K562 (cell line): ENCODE results near the gene ASIP. TPM values are rescaled to one million over a fixed set of nuclear protein-coding genes. Genes with fewer than 3 reads are reported as not detected.

ENCODE experiments used
- ATF7 ChIP-seq: fragments of 450-650 bp; IDR thresholded peaks from 2 replicates; pipeline ENCODE4 v1.7.1; 2014; ENCODE audit warnings: mild to moderate bottlenecking, moderate library complexity
- CBX2 ChIP-seq: fragments of 200-600 bp; sonication (generic); IDR thresholded peaks from one replicate; pipeline ENCODE4 v1.6.1; 2012; ENCODE audit warnings: mild to moderate bottlenecking, low read length, inconsistent platforms; ENCODE audit not compliant: insufficient read depth, poor library complexity, severe bottlenecking
- CEBPB ChIP-seq: fragments of 450-650 bp; IDR thresholded peaks from 2 replicates; pipeline ENCODE4 v1.6.1; 2016; ENCODE audit warnings: missing genetic modification characterization, missing compliant biosample characterization
- CHAMP1 ChIP-seq: fragments of 450-650 bp; IDR thresholded peaks from 2 replicates; pipeline ENCODE4 v1.6.1; 2016; ENCODE audit warnings: mild to moderate bottlenecking
- ELK3 ChIP-seq: fragments of 450-650 bp; formaldehyde crosslinking; IDR thresholded peaks from 2 replicates; pipeline ENCODE4 v1.4.0; 2020; ENCODE audit warnings: mild to moderate bottlenecking
- EP400 ChIP-seq: fragments of 450-650 bp; IDR thresholded peaks from 2 replicates; pipeline ENCODE4 v1.6.1; 2017; ENCODE audit warnings: antibody characterized with exemption, mild to moderate bottlenecking, moderate library complexity
- ETS2 ChIP-seq: IDR thresholded peaks from 2 replicates; pipeline ENCODE4 v1.6.1; 2016; ENCODE audit warnings: borderline replicate concordance, missing genetic modification characterization, mild to moderate bottlenecking, moderate library complexity, missing compliant biosample characterization; ENCODE audit not compliant: poor library complexity, severe bottlenecking
- GTF2E2 ChIP-seq: fragments of 200-800 bp; sonication (Bioruptor generic); IDR thresholded peaks from 2 replicates; pipeline ENCODE4 v1.6.1; 2016; ENCODE audit warnings: missing genetic modification characterization, missing compliant biosample characterization
- HDGF ChIP-seq: fragments of 450-650 bp; IDR thresholded peaks from 2 replicates; pipeline ENCODE4 v1.6.1; 2016
- JUND ChIP-seq, 2 experiments: IDR thresholded peaks; 2 replicates in 1 of 2; 3 replicates in 1 of 2; pipeline ENCODE4 v1.6.1; 2011; ENCODE audit warnings: borderline replicate concordance in 2 of 2, low read depth in 2 of 2, low read length in 2 of 2, improper control_type of control experiment in 1 of 2, missing biosample characterization in 1 of 2, missing genetic modification characterization in 1 of 2, missing genetic modification reagents in 1 of 2
- KLF6 ChIP-seq: fragments of 250-450 bp; sonication (Bioruptor Pico); IDR thresholded peaks from 2 replicates; pipeline ENCODE4 v1.4.0; 2020; ENCODE audit warnings: mild to moderate bottlenecking, moderate library complexity, borderline replicate concordance
- L3MBTL2 ChIP-seq: fragments of 450-650 bp; IDR thresholded peaks from 2 replicates; pipeline ENCODE4 v1.6.1; 2016; ENCODE audit warnings: mild to moderate bottlenecking, moderate library complexity
- NFATC3 ChIP-seq: fragments of 450-650 bp; IDR thresholded peaks from 2 replicates; pipeline ENCODE4 v1.6.1; 2017; ENCODE audit warnings: mild to moderate bottlenecking
- PHB2 ChIP-seq: fragments of 450-650 bp; IDR thresholded peaks from 2 replicates; pipeline ENCODE4 v1.6.1; 2017; ENCODE audit warnings: low read depth
- RBBP5 ChIP-seq: fragments of 200-600 bp; sonication (generic); IDR thresholded peaks from 2 replicates; pipeline ENCODE4 v1.6.1; 2012; ENCODE audit warnings: borderline replicate concordance, mild to moderate bottlenecking, low read length, control low read depth, inconsistent platforms; ENCODE audit not compliant: insufficient read depth, poor library complexity, severe bottlenecking
- RBM25 ChIP-seq: fragments of 200-400 bp; formaldehyde crosslinking; IDR thresholded peaks from 2 replicates; pipeline ENCODE4 v1.6.1; 2018; ENCODE audit warnings: low read length, low read depth, moderate library complexity; ENCODE audit not compliant: severe bottlenecking
- SAP30 ChIP-seq: fragments of 200-600 bp; sonication (generic); IDR thresholded peaks from 2 replicates; pipeline ENCODE4 v1.6.1; 2012; ENCODE audit warnings: borderline replicate concordance, low read depth, mild to moderate bottlenecking, moderate library complexity, low read length, control low read depth, inconsistent platforms; ENCODE audit not compliant: insufficient read depth, poor library complexity, severe bottlenecking
- SUPT5H ChIP-seq: fragments of 450-650 bp; IDR thresholded peaks from 2 replicates; pipeline ENCODE4 v1.6.1; 2016
- XRCC4 ChIP-seq: IDR thresholded peaks from one replicate; pipeline ENCODE4 v1.6.1; 2011; ENCODE audit not compliant: insufficient read depth, insufficient read length; ENCODE audit errors: extremely low read depth
- ZFX ChIP-seq: sonication (generic); formaldehyde crosslinking; IDR thresholded peaks from 2 replicates; pipeline ENCODE4 v1.8.0; 2022; ENCODE audit warnings: mild to moderate bottlenecking, missing genetic modification reagents, moderate library complexity
- ZNF511 ChIP-seq: sonication (generic); formaldehyde crosslinking; IDR thresholded peaks from 2 replicates; pipeline ENCODE4 v1.8.0; 2022; ENCODE audit warnings: mild to moderate bottlenecking, missing genetic modification reagents
- polyA plus RNA-seq, 8 experiments: library from polyadenylated mRNA; depleted of rRNA in 4 of 8; stranded (reverse) in 5 of 8; unstranded in 3 of 8; fragments of >200 nt; fragmentation: Nextera tagmentation in 2 of 8; fragmentation: Illumina TruSeq in 1 of 8; extraction: Ambion mirVana in 2 of 8; extraction: Trizol in 1 of 8; gene quantifications; 2 replicates each; pipeline versions ENCODE4 v1.2.1 to v1.2.3, GENCODE V29; 2011 to 2014; ENCODE audit warnings: inconsistent platforms in 1 of 8, missing spikeins in 1 of 8
- total RNA-seq, 7 experiments: library from RNA; depleted of rRNA in 6 of 7; stranded (reverse); fragments of >200 nt in 6 of 7; fragmentation: Illumina TruSeq in 2 of 7; extraction: Trizol in 2 of 7; gene quantifications; 2 replicates each; pipeline versions ENCODE4 v1.2.1 to v1.2.3, GENCODE V29; 2011 to 2021; ENCODE audit warnings: low replicate concordance in 1 of 7
- TF ChIP-seq, protein P1 (sequence below): fragments of 250-450 bp; sonication (Bioruptor Pico); IDR thresholded peaks from 2 replicates; pipeline ENCODE4 v1.5.0; 2021
- TF ChIP-seq, protein P2 (sequence below): fragments of 450-650 bp; IDR thresholded peaks from 2 replicates; pipeline ENCODE4 v1.6.1; 2016; ENCODE audit warnings: missing biosample characterization, missing genetic modification characterization

The ASIP gene
- total and polyA plus RNA-seq, 9 of the 15 experiments (the other 6 are each of a cell fraction or from before 2014, with no cell fraction given) = not detected

GRCh38 chr20:34216382-34216742 lies 24.9 kb upstream of the ASIP start (continued):
- TF ChIP-seq JUND (IDR thresholded peaks at IDR 0.05; ENCODE audit: borderline replicate concordance, low read depth, low read length) (no peak), JUND (tag; IDR thresholded peaks at IDR 0.05; ENCODE audit: borderline replicate concordance, low read depth, low read length) (no peak), RBBP5 (no peak), CEBPB (tag) (no peak), XRCC4 (no peak), ZFX (no peak), SUPT5H (no peak), HDGF (no peak), CBX2 (no peak), ATF7 (0 out of 2 replicates have a peak, but pooled peaks have one; percentile 7), RBM25 (no peak), PHB2 (no peak), GTF2E2 (no peak), ZNF511 (CRISPR knock-in tag) (no peak), L3MBTL2 (peak; percentile 27; the same call in 1 of the 2 replicates), CHAMP1 (0 out of 2 replicates have a peak, but pooled peaks have one; percentile 20), ETS2 (tag) (no peak), ELK3 (CRISPR knock-in tag) (no peak), NFATC3 (no peak), KLF6 (CRISPR knock-in tag) (no peak), SAP30 (no peak), EP400 (no peak)
- TF ChIP-seq, protein P1, sequence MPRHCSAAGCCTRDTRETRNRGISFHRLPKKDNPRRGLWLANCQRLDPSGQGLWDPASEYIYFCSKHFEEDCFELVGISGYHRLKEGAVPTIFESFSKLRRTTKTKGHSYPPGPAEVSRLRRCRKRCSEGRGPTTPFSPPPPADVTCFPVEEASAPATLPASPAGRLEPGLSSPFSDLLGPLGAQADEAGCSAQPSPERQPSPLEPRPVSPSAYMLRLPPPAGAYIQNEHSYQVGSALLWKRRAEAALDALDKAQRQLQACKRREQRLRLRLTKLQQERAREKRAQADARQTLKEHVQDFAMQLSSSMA (CRISPR knock-in tag) = no peak
- TF ChIP-seq, protein P2, sequence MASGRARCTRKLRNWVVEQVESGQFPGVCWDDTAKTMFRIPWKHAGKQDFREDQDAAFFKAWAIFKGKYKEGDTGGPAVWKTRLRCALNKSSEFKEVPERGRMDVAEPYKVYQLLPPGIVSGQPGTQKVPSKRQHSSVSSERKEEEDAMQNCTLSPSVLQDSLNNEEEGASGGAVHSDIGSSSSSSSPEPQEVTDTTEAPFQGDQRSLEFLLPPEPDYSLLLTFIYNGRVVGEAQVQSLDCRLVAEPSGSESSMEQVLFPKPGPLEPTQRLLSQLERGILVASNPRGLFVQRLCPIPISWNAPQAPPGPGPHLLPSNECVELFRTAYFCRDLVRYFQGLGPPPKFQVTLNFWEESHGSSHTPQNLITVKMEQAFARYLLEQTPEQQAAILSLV (tag) = no peak
